Neural crest cell (in vitro differentiated cells): ENCODE measurements around the gene FBF1. TPM values are rescaled to one million over a fixed set of nuclear protein-coding genes. Genes with fewer than 3 reads are reported as not detected.

Experiments used
- DNase-seq: peaks from one replicate; pipeline ENCODE4 v3.0.0; 2021; ENCODE audit warnings: low read depth, mixed read lengths, low spot score
- H3K27ac Mint-ChIP-seq: one replicate; pipeline ENCODE4 v1.8.0; 2021; ENCODE audit warnings: mild to moderate bottlenecking, mixed read lengths; ENCODE audit not compliant: unreplicated experiment
- H3K27me3 Mint-ChIP-seq: 2 replicates; pipeline ENCODE4 v1.8.0; 2021; ENCODE audit warnings: low read depth, mild to moderate bottlenecking, mixed read lengths
- H3K36me3 Mint-ChIP-seq: 2 replicates; pipeline ENCODE4 v1.8.0; 2021; ENCODE audit warnings: low read depth, mild to moderate bottlenecking, mixed read lengths
- H3K4me1 Mint-ChIP-seq: 2 replicates; pipeline ENCODE4 v1.8.0; 2021; ENCODE audit warnings: mixed read lengths
- H3K4me3 Mint-ChIP-seq: one replicate; pipeline ENCODE4 v1.8.0; 2021; ENCODE audit warnings: mild to moderate bottlenecking, mixed read lengths
- H3K9me3 Mint-ChIP-seq: 2 replicates; pipeline ENCODE4 v1.8.0; 2021; ENCODE audit warnings: mixed read lengths
- total RNA-seq: library from RNA; stranded (reverse); gene quantifications from 2 replicates; pipeline ENCODE4 v1.2.1, GENCODE V29; 2021
- TF ChIP-seq, protein P1 (sequence below): fragments of 200-600 bp; sonication (generic); conservative IDR thresholded peaks from 2 replicates; pipeline ENCODE4 v1.5.0; 2021; ENCODE audit warnings: antibody characterized with exemption, mild to moderate bottlenecking

FBF1 gene
- total RNA-seq, 1 donor from 2014 or later = 25.9 TPM

DNA sequence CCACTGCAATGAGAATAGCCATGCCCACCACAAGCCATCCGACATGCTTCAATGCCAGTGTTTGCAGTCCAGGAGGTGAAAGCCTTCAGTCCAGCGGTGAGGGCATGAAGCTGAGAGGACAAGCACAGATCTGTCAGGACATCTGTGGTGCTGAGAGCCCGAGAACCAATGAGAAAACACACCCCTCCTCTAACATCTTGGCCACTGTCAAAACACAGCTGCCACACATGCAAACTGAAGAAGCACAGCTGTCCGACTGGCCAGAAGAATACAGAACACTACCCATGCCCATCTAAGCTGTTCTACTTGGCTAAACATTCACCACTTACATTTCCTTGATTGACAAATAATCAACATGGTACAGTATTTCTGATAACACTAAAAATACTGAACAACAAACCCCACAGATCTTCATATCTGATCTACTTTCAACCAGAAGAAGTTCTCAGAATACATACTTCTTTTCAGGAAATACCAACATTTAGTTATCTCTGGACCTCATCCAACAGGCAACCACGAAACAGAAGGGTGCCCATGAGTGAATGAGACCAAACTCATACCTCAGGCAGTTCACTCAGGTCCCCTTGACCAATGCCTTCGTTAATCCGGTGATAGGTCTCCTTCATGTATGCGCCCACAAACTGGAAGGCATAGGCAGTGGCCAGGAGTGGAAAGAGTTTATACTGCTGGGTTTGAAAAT is 10.2 kb upstream of the FBF1 start:
- Mint-ChIP-seq H3K4me3 (no peak overlapping the region), H3K4me1 (no peaks in the 10 kb centered on the region), H3K27me3 (no peaks in the 10 kb centered on the region), H3K36me3 (peaks cover 8% of the 10 kb centered on the region), H3K9me3 (no peaks in the 10 kb centered on the region), H3K27ac (no peak overlapping the region)
- TF ChIP-seq, protein P1, sequence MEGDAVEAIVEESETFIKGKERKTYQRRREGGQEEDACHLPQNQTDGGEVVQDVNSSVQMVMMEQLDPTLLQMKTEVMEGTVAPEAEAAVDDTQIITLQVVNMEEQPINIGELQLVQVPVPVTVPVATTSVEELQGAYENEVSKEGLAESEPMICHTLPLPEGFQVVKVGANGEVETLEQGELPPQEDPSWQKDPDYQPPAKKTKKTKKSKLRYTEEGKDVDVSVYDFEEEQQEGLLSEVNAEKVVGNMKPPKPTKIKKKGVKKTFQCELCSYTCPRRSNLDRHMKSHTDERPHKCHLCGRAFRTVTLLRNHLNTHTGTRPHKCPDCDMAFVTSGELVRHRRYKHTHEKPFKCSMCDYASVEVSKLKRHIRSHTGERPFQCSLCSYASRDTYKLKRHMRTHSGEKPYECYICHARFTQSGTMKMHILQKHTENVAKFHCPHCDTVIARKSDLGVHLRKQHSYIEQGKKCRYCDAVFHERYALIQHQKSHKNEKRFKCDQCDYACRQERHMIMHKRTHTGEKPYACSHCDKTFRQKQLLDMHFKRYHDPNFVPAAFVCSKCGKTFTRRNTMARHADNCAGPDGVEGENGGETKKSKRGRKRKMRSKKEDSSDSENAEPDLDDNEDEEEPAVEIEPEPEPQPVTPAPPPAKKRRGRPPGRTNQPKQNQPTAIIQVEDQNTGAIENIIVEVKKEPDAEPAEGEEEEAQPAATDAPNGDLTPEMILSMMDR = no peak
- DNase-seq = no peak

DNA sequence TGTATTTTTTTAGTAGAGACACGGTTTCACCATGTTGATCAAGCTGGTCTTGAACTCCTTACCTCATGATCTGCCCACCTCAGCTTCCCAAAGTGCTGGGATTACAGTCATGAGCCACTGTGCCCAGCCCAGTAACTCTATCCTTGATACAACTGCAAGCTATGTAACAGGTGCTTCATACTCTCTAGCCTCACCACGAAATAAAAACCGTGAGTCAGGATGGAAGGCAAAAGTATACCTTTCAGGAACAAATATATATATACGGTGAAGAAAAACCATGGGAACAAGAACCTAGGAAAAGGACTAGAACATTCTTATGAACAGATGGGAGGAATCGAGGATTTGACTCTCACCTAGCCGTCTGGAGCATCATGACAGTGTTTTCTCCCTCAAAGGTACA is 9.6 kb upstream of the FBF1 start:
- H3K4me1 Mint-ChIP-seq = no peaks in the 10 kb centered on the region
- no peak overlapping the region for H3K4me3 Mint-ChIP-seq
- TF ChIP-seq, protein P1 = no peak
- no peaks in the 10 kb centered on the region for H3K27me3 Mint-ChIP-seq
- peaks cover 5% of the 10 kb centered on the region for H3K36me3 Mint-ChIP-seq
- DNase-seq = no peak
- H3K9me3 Mint-ChIP-seq = no peaks in the 10 kb centered on the region
- H3K27ac Mint-ChIP-seq = no peak overlapping the region

DNA sequence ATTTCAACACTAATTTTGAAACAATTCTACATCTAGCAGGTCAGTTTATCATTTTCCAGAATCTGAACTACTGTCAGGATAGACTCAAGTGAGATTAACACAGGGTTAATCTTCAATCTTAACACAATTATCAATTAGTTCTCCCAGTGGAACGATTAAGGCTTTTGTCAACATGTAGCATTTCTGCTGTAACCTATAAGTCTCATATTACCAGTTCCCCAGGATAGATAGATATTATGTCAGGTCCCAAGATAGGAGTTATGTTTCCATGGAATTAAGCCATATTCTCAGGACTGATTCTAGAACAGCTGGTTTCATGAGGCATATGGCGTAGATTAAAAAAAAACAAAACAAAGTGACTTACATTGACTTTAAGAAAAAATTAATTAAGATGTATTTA is 4.4 kb upstream of the FBF1 start:
- no peak overlapping the region for H3K4me3 Mint-ChIP-seq
- no peaks in the 10 kb centered on the region for H3K9me3 Mint-ChIP-seq
- TF ChIP-seq, protein P1 = no peak

DNA sequence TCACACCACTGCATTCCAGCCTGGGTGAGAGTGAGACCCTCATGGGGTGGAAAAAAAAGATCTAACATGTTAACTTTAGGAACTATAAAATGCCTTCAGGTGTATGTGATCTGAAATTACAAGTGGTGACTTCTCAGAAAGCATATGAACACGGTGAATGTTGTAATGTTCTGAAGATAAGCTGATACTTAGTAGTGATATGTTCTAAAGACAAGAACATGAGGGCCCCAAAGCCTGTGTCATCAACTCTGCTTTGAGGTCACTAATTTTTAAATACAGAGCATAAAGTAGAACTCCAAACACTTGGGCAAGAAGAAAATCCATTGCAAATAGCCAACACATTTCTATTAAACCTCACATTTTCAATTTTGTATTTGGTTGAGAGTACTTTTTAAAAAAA is 2.6 kb upstream of the FBF1 start:
- TF ChIP-seq, protein P1 = no peak
- H3K4me3 Mint-ChIP-seq = peak overlapping the region; percentile 29
- no peak for DNase-seq
- H3K4me1 Mint-ChIP-seq = peaks cover 15% of the 10 kb centered on the region
- H3K27ac Mint-ChIP-seq = no peak overlapping the region
- peaks cover 5% of the 10 kb centered on the region for H3K36me3 Mint-ChIP-seq
- no peaks in the 10 kb centered on the region for H3K9me3 Mint-ChIP-seq
- H3K27me3 Mint-ChIP-seq = no peaks in the 10 kb centered on the region

More for the DNA sequence above, 4.4 kb upstream of the FBF1 start:
- peaks cover 5% of the 10 kb centered on the region for H3K36me3 Mint-ChIP-seq
- no peaks in the 10 kb centered on the region for H3K27me3 Mint-ChIP-seq
- peaks cover 14% of the 10 kb centered on the region for H3K4me1 Mint-ChIP-seq
- H3K27ac Mint-ChIP-seq = no peak overlapping the region
- no peak for DNase-seq

DNA sequence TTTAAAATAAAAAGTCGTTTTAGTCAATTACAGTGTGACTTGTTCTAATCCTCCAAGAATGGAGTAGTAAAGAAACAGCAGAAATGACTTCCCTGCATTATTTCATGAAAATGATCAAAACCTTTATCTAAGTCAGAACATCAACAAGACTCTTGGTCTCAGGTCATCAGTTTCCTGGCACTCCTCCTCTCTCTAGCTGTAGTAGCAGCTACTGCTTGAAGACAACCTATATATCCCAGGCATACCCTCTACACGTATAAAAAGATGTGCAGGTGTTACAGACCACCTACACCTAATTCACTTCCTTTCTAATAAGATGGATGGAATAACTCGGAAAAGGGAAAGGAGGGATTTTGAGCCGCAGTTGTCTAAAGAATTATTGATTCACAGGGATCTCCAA is 1.6 kb upstream of the FBF1 start:
- H3K9me3 Mint-ChIP-seq = no peaks in the 10 kb centered on the region
- H3K27me3 Mint-ChIP-seq = no peaks in the 10 kb centered on the region
- DNase-seq = no peak
- peaks cover 2% of the 10 kb centered on the region for H3K36me3 Mint-ChIP-seq
- TF ChIP-seq, protein P1 = no peak
- no peak overlapping the region for H3K27ac Mint-ChIP-seq
- H3K4me1 Mint-ChIP-seq = peaks cover 15% of the 10 kb centered on the region
- H3K4me3 Mint-ChIP-seq = peak overlapping the region; percentile 74
